Measurements from ENCODE around the gene HTRA1.

The HTRA1 gene

DNA sequence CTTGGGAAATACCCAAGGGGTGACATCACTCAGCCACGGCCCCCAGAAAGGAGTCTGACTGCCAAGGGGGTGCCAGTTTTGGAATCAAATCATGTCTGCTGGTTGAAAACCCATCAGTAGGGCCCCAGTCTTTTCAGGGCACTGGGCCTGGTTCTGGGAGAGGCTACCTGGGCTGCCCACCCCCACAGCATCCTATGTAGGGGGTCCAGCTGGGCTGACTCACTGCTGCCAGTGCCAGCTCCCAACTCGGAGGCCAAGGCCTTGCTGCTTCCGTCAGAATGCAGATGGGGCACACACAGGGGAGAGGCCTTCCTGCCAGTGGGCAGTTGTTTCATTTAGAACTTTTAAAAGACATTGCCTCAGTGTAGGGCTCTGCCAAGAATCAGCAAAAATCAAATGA is 59.7 kb downstream of the HTRA1 start:
- no peak for DNase-seq

GRCh38 chr10:122524811-122525210 is 63.5 kb downstream of the HTRA1 start:
- no peak for DNase-seq

GRCh38 chr10:122525788-122526187 is 64.4 kb downstream of the HTRA1 start:
- DNase-seq: peak in 1 of 2 donors; percentile 41

GRCh38 chr10:122526892-122527291 is 65.5 kb downstream of the HTRA1 start:
- no peak for DNase-seq

GRCh38 chr10:122530177-122530576 is 68.8 kb downstream of the HTRA1 start:
- DNase-seq: peak in 1 of 2 donors; percentile 18

- DNase-seq: no peak
Measured at GRCh38 chr10:122531261-122531660, 69.9 kb downstream of the HTRA1 start.

- DNase-seq: no peak
Measured at GRCh38 chr10:122531939-122532338, 70.6 kb downstream of the HTRA1 start.

DNA sequence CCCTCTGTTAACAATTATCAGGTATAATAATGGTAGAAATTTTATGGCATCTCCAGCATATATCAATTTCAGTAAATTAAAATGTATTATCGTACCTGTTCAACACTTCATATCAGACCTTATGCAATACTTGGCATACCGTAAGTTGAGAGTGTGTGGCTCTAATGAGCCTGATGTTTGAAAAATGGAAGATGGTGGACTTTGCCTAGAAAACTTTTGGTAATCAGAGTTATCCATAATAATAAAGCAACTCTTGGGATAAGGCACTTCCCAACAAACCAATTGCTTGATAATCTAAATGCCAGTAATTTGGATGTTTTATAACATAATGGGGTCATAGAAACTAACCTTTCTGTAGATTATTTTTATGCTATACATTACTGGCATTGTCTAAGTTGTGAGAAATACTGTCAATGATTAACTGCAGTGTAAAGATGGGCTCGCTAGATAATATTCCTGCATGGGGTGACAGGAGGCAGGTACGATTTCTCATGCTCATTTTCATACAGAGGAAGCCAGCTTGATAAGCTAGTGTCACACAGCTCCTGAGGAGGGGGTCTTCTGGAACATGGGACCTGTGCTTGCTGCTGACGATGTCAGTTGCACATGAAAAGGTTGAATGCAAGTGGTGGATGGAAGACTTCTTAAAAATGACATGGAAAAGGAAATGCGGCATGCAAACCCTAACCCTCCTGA is 71.4 kb downstream of the HTRA1 start:
- DNase-seq: no peak

DNA sequence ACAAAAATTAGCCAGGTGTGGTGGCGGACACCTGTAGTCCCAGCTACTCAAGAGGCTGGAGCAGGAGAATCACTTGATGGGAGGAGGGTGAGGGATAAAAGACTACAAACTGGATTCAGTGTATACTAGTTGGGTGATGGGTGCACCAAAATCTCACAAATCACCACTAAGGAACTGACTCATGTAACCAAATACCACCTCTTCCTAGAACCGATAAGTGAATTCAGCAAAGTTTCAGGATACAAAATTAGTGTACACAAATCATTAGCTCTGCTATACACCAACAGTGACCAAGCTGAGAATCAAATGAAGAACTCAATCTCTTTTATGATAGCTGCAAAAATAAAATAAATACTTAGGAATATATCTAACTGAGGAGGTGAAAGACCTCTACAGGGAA is 76.2 kb downstream of the HTRA1 start:
- no peak for DNase-seq

- peak in 1 of 2 donors; percentile 47 for DNase-seq
Measured at GRCh38 chr10:122541541-122542002, 80.2 kb downstream of the HTRA1 start.

- DNase-seq: no peak
Measured at GRCh38 chr10:122543676-122544445, 82.5 kb downstream of the HTRA1 start.

DNA sequence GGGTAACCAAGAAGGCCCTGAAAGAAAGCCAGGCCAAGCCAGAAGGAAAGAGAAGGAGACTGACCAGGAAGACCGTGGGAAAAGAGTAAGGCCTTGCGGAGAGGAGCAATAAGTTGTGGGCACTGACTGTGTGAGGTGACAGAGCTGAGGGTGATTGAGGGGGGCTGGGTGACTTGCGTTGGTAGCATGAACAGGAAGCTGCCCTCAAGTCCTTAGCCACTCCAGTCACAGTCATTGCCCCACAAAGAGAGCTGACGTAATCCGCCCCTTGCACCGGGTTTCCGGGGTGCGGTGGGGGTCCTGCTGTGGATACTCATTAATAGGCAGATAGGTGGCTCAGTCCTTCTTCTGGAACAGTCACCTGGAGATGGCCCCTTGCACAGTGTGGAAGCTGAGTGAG is 83.1 kb downstream of the HTRA1 start:
- DNase-seq: peak; percentile 50 to 51

DNA sequence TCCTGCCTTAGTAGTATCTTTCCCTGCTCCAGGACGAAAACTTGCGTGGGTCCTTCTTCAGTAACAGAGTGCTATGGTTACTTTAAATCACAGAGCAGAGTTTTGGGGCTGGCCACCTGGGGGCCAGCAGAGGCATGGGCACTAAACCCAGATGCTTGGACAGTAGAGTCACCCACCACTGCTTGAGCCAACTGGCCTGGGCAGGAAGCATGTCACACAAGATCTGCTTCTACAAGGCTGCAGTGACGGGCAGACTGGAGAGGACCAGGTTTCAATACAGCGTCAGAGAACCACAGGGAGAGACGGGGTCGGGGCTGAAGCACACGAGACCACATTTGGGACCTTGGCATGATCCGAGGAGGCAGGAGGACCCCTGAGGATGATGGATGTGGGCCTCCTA is 84.9 kb downstream of the HTRA1 start:
- DNase-seq: no peak

- no peak for DNase-seq
Measured at GRCh38 chr10:122548407-122549085, 87.2 kb downstream of the HTRA1 start.

GRCh38 chr10:122549636-122550035 is 88.3 kb downstream of the HTRA1 start:
- no peak for DNase-seq

DNA sequence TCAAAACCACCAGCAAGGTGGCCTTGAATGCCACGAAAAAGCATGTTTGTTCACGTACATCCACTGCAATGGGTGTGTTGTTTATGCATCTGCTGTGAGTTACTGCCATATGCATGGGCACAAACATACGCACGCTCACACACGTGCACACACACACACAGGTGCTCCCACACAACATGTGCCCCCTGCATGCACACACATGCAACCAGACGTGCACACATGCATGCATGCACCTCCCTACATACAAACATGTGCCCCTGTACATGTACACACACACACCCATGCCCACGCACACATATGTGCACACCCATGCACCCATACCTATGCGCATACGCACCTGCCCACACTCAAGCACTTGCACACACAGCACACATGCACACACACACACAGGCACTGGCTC is 89.1 kb downstream of the HTRA1 start:
- DNase-seq: no peak

- no peak for DNase-seq
Measured at GRCh38 chr10:122550983-122551382, 89.6 kb downstream of the HTRA1 start.

GRCh38 chr10:122551450-122551849 is 90.1 kb downstream of the HTRA1 start:
- DNase-seq: peak; percentile 49 to 57

DNA sequence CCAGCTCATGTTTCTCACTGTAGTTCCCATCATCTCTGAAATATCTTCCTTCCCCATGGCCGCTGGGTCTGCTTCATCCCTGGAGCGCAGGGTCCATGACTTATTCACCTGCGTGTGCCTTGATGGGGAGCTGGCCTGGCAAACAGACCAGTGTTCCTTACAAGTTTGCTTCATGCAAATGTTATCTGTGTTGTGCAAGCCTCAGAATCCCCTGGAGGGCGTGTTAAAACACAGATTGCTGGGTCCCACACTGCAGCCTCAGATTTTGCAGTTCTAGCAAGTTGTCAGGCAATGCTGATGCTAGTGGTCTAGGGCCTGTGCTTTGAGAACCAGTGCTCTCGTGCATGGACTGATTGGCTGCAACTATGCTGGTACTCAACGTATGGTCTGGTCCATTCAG is 92.0 kb downstream of the HTRA1 start:
- no peak for DNase-seq

- DNase-seq: no peak
Measured at GRCh38 chr10:122554131-122555036, 93.0 kb downstream of the HTRA1 start.

DNA sequence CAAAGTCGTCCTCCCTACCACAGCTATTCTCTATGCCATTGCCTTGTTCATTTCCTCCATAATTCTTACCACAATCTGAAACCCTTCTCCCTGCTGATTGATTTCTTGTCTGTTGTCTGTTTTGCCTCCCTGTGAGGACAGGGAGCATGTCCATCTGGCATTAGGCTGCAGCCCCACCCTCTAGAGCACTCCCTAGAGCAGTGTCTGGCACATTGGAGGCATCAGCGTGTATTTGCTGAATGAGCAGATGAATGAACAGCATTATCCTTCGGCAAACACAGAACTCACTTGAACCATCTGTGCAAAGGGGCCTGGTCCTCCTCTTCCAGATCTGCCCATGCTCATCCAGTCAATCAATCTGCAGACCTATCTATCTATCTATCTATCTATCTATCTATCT is 94.1 kb downstream of the HTRA1 start:
- DNase-seq: no peak

DNA sequence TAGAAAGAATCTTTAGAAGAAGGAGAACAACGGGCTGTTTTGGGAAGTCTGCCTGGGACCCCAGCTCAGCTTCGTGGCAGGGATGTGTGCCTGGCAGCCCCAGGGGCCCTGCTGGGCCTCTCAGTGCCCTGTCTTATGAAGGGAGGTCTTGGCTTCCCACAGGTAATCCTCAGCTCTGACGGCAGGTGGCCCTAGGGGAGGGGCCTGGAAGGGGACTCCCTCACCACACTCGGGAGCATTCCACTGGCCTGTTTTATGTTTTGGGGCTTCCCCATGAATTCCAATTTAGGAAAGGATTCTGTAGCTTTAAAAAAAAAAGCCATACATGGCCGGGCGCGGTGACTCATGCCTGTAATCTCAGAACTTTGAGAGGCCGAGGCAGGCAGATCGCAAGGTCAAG is 96.2 kb downstream of the HTRA1 start:
- no peak for DNase-seq

DNA sequence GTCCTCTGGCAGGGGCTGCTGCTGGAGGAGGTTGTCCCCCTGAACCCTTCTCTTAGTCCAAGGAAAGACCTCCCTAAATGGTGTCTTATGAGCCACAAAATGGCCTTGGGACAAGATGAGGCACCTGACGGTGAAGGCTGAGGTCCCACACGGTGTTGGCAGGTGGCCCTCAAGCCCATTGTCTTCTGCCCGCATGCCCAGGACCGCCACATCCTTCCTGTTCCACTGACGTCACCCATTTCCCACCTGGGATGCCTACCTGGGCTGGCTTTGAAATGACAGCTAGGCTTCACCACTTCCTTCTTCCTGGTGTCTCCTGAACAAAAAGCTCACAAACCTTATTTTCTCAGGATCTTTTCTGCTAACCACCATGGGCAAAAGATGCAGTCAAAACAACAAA is 97.1 kb downstream of the HTRA1 start:
- peak in 1 of 2 donors; percentile 35 for DNase-seq
